K562 (cell line): Measurements from ENCODE around the gene AP1M2. TPM values are rescaled to one million over a fixed set of nuclear protein-coding genes. Genes with fewer than 3 reads are reported as not detected.

Source experiments
- BCOR ChIP-seq: fragments of 450-650 bp; IDR thresholded peaks from 2 replicates; pipeline ENCODE4 v1.6.1; 2016
- CHD1 ChIP-seq: fragments of 200-600 bp; sonication (generic); IDR thresholded peaks from one replicate; pipeline ENCODE4 v1.6.1; 2012; ENCODE audit warnings: mild to moderate bottlenecking, moderate library complexity, low read length, inconsistent platforms
- ELF1 ChIP-seq: fragments of 200-800 bp; sonication (Bioruptor generic); IDR thresholded peaks from 2 replicates; pipeline ENCODE4 v1.6.1; 2016; ENCODE audit warnings: missing genetic modification characterization, missing compliant biosample characterization
- NCOA6 ChIP-seq: fragments of 450-650 bp; IDR thresholded peaks from 2 replicates; pipeline ENCODE4 v1.6.1; 2017; ENCODE audit warnings: mild to moderate bottlenecking
- RAD51 ChIP-seq: fragments of 450-650 bp; IDR thresholded peaks from 2 replicates; pipeline ENCODE4 v1.7.1; 2016; ENCODE audit warnings: low read depth, mild to moderate bottlenecking, borderline replicate concordance
- RBM39 ChIP-seq: fragments of 200-400 bp; formaldehyde crosslinking; optimal IDR thresholded peaks from 2 replicates; pipeline ENCODE3; 2018; ENCODE audit warnings: low read depth, low read length
- RUNX1 ChIP-seq: sonication (generic); IDR thresholded peaks from 2 replicates; pipeline ENCODE4 v1.6.1; 2016; ENCODE audit warnings: antibody characterized with exemption, low read depth
- SP1 ChIP-seq: sonication (generic); formaldehyde crosslinking; IDR thresholded peaks from 2 replicates; pipeline ENCODE4 v1.8.1; 2022; ENCODE audit warnings: mild to moderate bottlenecking, missing genetic modification reagents
- SRF ChIP-seq, 2 experiments: fragments of 250-450, 450-650 bp in 1 of 2; sonication (Bioruptor Pico) in 1 of 2; sonication (generic) in 1 of 2; formaldehyde crosslinking; IDR thresholded peaks; 2 replicates each; pipeline versions ENCODE4 v1.5.0 to v1.5.1; 2020 to 2022; ENCODE audit warnings: mild to moderate bottlenecking in 1 of 2, missing genetic modification reagents in 1 of 2
- STAT5A ChIP-seq: IDR thresholded peaks from 2 replicates; pipeline ENCODE4 v1.6.1; 2012; ENCODE audit warnings: low read length, inconsistent platforms, borderline replicate concordance
- STAT5B ChIP-seq: fragments of 250-450 bp; sonication (Bioruptor Pico); IDR thresholded peaks from 2 replicates; pipeline ENCODE4 v1.8.0; 2021; ENCODE audit warnings: mild to moderate bottlenecking, inconsistent platforms
- ZNF431 ChIP-seq: sonication (generic); formaldehyde crosslinking; IDR thresholded peaks from 2 replicates; pipeline ENCODE4 v1.8.0; 2022; ENCODE audit warnings: mild to moderate bottlenecking, missing genetic modification reagents
- ZNF75A ChIP-seq: fragments of 450-650 bp; formaldehyde crosslinking; IDR thresholded peaks from 2 replicates; pipeline ENCODE4 v1.4.0; 2020; ENCODE audit warnings: mild to moderate bottlenecking
- ZNF785 ChIP-seq: fragments of 250-450 bp; sonication (Bioruptor Pico); IDR thresholded peaks from 2 replicates; pipeline ENCODE4 v1.4.0; 2020; ENCODE audit warnings: mild to moderate bottlenecking
- polyA plus RNA-seq, 8 experiments: library from polyadenylated mRNA; depleted of rRNA in 4 of 8; stranded (reverse) in 5 of 8; unstranded in 3 of 8; fragments of >200 nt; fragmentation: Nextera tagmentation in 2 of 8; fragmentation: Illumina TruSeq in 1 of 8; extraction: Ambion mirVana in 2 of 8; extraction: Trizol in 1 of 8; gene quantifications; 2 replicates each; pipeline versions ENCODE4 v1.2.1 to v1.2.3, GENCODE V29; 2011 to 2014; ENCODE audit warnings: inconsistent platforms in 1 of 8, missing spikeins in 1 of 8
- total RNA-seq, 7 experiments: library from RNA; depleted of rRNA in 6 of 7; stranded (reverse); fragments of >200 nt in 6 of 7; fragmentation: Illumina TruSeq in 2 of 7; extraction: Trizol in 2 of 7; gene quantifications; 2 replicates each; pipeline versions ENCODE4 v1.2.1 to v1.2.3, GENCODE V29; 2011 to 2021; ENCODE audit warnings: low replicate concordance in 1 of 7
- TF ChIP-seq, protein P1 (sequence below), 3 experiments: IDR thresholded peaks in 2 of 3; conservative IDR thresholded peaks in 1 of 3; 2 replicates each; pipeline ENCODE4 v1.5.1; 2011 to 2012; ENCODE audit warnings: low read length in 3 of 3, mild to moderate bottlenecking in 3 of 3, control low read depth in 2 of 3, improper control_type of control experiment in 1 of 3, inconsistent platforms in 1 of 3, low read depth in 1 of 3, mixed read lengths in 1 of 3, moderate library complexity in 1 of 3; ENCODE audit not compliant: insufficient read depth in 2 of 3
- TF ChIP-seq, protein P2 (sequence below), 2 experiments: IDR thresholded peaks in 1 of 2; conservative IDR thresholded peaks in 1 of 2; 2 replicates each; pipeline ENCODE4 v1.6.1; 2016; ENCODE audit warnings: low read depth in 2 of 2, mild to moderate bottlenecking in 1 of 2, missing compliant biosample characterization in 1 of 2, missing genetic modification characterization in 1 of 2, moderate library complexity in 1 of 2
- TF ChIP-seq, protein P3 (sequence below): sonication (generic); formaldehyde crosslinking; IDR thresholded peaks from 2 replicates; pipeline ENCODE4 v1.9.0; 2022; ENCODE audit warnings: mild to moderate bottlenecking, missing genetic modification reagents
- TF ChIP-seq, protein P4 (sequence below): fragments of 200-400 bp; formaldehyde crosslinking; IDR thresholded peaks from 2 replicates; pipeline ENCODE4 v1.6.1; 2017; ENCODE audit warnings: mild to moderate bottlenecking, low read depth, low read length, moderate library complexity
- TF ChIP-seq, protein P5 (sequence below): conservative IDR thresholded peaks from 2 replicates; pipeline ENCODE4 v1.6.1; 2011; ENCODE audit warnings: low read depth, mild to moderate bottlenecking, low read length; ENCODE audit not compliant: control insufficient read depth

Gene AP1M2
- total and polyA plus RNA-seq, 9 of the 15 experiments (the other 6 are each of a cell fraction or from before 2014, with no cell fraction given) = 0.33 to 1.4 (median 0.89) TPM; not detected in 1

GRCh38 chr19:10603084-10603872 lies 16.2 kb upstream of the AP1M2 start (continued):
- 0 out of 2 replicates have a peak, but pooled peaks have one; percentile 10 for TF ChIP-seq RAD51
- TF ChIP-seq ZNF785 (CRISPR knock-in tag) = no peak
- TF ChIP-seq, protein P1, sequence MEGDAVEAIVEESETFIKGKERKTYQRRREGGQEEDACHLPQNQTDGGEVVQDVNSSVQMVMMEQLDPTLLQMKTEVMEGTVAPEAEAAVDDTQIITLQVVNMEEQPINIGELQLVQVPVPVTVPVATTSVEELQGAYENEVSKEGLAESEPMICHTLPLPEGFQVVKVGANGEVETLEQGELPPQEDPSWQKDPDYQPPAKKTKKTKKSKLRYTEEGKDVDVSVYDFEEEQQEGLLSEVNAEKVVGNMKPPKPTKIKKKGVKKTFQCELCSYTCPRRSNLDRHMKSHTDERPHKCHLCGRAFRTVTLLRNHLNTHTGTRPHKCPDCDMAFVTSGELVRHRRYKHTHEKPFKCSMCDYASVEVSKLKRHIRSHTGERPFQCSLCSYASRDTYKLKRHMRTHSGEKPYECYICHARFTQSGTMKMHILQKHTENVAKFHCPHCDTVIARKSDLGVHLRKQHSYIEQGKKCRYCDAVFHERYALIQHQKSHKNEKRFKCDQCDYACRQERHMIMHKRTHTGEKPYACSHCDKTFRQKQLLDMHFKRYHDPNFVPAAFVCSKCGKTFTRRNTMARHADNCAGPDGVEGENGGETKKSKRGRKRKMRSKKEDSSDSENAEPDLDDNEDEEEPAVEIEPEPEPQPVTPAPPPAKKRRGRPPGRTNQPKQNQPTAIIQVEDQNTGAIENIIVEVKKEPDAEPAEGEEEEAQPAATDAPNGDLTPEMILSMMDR (IDR thresholded peaks at IDR 0.05 in 2 of 3, conservative IDR thresholded peaks at IDR 0.05 in 1 of 3; ENCODE audit: insufficient read depth in 2 of 3, low read depth in 1 of 3, low read length in 3 of 3) = peak in 2 of 3 experiments; percentile 11 to 20; a peak in 1 of 6 replicates
- TF ChIP-seq ZNF431 = no peak
- no peak for TF ChIP-seq SP1 (CRISPR knock-in tag)
- no peak for TF ChIP-seq STAT5B (CRISPR knock-in tag)
- no peak for TF ChIP-seq RUNX1
- TF ChIP-seq NCOA6 = no peak
- TF ChIP-seq ELF1 = no peak; the same call in 1 of the 2 replicates
- TF ChIP-seq ZNF75A = no peak
- TF ChIP-seq BCOR = peak; percentile 82
- TF ChIP-seq, protein P2, sequence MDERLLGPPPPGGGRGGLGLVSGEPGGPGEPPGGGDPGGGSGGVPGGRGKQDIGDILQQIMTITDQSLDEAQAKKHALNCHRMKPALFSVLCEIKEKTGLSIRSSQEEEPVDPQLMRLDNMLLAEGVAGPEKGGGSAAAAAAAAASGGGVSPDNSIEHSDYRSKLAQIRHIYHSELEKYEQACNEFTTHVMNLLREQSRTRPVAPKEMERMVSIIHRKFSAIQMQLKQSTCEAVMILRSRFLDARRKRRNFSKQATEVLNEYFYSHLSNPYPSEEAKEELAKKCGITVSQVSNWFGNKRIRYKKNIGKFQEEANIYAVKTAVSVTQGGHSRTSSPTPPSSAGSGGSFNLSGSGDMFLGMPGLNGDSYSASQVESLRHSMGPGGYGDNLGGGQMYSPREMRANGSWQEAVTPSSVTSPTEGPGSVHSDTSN (CRISPR knock-in tag; IDR thresholded peaks at IDR 0.05; ENCODE audit: low read depth) = no peak
- TF ChIP-seq, protein P2 (tag; conservative IDR thresholded peaks at IDR 0.05; ENCODE audit: low read depth) = no peak
- no peak; a peak in 1 of 4 replicates for TF ChIP-seq SRF (CRISPR knock-in tag; IDR thresholded peaks at IDR 0.05)
- TF ChIP-seq, protein P3, sequence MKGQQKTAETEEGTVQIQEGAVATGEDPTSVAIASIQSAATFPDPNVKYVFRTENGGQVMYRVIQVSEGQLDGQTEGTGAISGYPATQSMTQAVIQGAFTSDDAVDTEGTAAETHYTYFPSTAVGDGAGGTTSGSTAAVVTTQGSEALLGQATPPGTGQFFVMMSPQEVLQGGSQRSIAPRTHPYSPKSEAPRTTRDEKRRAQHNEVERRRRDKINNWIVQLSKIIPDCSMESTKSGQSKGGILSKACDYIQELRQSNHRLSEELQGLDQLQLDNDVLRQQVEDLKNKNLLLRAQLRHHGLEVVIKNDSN (CRISPR knock-in tag) = no peak
- TF ChIP-seq CHD1 = peak; percentile 13
- TF ChIP-seq, protein P4, sequence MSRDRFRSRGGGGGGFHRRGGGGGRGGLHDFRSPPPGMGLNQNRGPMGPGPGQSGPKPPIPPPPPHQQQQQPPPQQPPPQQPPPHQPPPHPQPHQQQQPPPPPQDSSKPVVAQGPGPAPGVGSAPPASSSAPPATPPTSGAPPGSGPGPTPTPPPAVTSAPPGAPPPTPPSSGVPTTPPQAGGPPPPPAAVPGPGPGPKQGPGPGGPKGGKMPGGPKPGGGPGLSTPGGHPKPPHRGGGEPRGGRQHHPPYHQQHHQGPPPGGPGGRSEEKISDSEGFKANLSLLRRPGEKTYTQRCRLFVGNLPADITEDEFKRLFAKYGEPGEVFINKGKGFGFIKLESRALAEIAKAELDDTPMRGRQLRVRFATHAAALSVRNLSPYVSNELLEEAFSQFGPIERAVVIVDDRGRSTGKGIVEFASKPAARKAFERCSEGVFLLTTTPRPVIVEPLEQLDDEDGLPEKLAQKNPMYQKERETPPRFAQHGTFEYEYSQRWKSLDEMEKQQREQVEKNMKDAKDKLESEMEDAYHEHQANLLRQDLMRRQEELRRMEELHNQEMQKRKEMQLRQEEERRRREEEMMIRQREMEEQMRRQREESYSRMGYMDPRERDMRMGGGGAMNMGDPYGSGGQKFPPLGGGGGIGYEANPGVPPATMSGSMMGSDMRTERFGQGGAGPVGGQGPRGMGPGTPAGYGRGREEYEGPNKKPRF = no peak
- TF ChIP-seq, protein P5, sequence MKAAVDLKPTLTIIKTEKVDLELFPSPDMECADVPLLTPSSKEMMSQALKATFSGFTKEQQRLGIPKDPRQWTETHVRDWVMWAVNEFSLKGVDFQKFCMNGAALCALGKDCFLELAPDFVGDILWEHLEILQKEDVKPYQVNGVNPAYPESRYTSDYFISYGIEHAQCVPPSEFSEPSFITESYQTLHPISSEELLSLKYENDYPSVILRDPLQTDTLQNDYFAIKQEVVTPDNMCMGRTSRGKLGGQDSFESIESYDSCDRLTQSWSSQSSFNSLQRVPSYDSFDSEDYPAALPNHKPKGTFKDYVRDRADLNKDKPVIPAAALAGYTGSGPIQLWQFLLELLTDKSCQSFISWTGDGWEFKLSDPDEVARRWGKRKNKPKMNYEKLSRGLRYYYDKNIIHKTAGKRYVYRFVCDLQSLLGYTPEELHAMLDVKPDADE = no peak
- TF ChIP-seq RBM39 = no peak
- TF ChIP-seq STAT5A = no peak
